ENCODE measurements around the gene CHST7.

The CHST7 gene

DNA sequence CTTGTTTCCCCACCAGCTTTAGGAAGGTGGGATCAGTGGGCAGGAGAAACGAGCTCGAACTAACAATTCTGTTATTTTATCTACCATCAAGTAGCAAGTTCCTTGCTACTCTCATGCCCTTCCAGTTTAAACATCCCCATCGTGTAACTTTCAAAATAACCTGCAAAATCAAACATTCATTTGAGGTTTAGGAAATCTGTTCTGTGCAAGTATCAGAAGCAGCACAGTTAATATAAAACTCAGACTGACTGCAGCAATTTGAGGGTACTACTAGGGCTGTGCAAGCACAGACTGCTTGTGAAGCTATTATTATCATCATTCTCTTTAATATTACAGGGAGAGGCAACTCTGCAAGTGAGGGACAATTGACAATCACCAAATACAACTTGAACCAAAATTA, 48.0 kb downstream of the CHST7 start:
- no peaks in the 10 kb centered on the region for H3K9me2 ChIP-seq (replicated peaks; ENCODE audit: control insufficient read depth, low read length)
- TF ChIP-seq, protein P1, sequence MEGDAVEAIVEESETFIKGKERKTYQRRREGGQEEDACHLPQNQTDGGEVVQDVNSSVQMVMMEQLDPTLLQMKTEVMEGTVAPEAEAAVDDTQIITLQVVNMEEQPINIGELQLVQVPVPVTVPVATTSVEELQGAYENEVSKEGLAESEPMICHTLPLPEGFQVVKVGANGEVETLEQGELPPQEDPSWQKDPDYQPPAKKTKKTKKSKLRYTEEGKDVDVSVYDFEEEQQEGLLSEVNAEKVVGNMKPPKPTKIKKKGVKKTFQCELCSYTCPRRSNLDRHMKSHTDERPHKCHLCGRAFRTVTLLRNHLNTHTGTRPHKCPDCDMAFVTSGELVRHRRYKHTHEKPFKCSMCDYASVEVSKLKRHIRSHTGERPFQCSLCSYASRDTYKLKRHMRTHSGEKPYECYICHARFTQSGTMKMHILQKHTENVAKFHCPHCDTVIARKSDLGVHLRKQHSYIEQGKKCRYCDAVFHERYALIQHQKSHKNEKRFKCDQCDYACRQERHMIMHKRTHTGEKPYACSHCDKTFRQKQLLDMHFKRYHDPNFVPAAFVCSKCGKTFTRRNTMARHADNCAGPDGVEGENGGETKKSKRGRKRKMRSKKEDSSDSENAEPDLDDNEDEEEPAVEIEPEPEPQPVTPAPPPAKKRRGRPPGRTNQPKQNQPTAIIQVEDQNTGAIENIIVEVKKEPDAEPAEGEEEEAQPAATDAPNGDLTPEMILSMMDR (IDR thresholded peaks at IDR 0.05; ENCODE audit: low read depth, low read length, poor library complexity, severe bottlenecking), result no peak
- TF ChIP-seq EZH2phosphoT487 (IDR thresholded peaks at IDR 0.05; ENCODE audit: borderline replicate concordance, low read length), result no peak
- H3K27ac ChIP-seq (ENCODE audit: low read depth, low read length), result no peak overlapping the region
- H3F3A ChIP-seq (ENCODE audit: control insufficient read depth, insufficient read depth), result no peaks in the 10 kb centered on the region
- H3K36me3 ChIP-seq (ENCODE audit: control insufficient read depth, low read length), result peaks cover 7% of the 10 kb centered on the region; the same call in 1 of the 2 replicates
- no peaks in the 10 kb centered on the region for H3K79me2 ChIP-seq (ENCODE audit: control insufficient read depth, low read length)
- no peak overlapping the region for H3K4me3 ChIP-seq (ENCODE audit: low read length)
- H3K27me3 ChIP-seq (ENCODE audit: control insufficient read depth, low read length), result no peaks in the 10 kb centered on the region
- H3K9me3 ChIP-seq (ENCODE audit: control insufficient read depth, insufficient read depth, low read length), result no peaks in the 10 kb centered on the region
- H3K4me1 ChIP-seq (ENCODE audit: control insufficient read depth, low read length), result no peaks in the 10 kb centered on the region
- no peaks in the 10 kb centered on the region for H4K20me1 ChIP-seq (ENCODE audit: control insufficient read depth, insufficient read depth, low read depth, low read length)
- no peak overlapping the region for H3K4me2 ChIP-seq (ENCODE audit: low read length)

DNA sequence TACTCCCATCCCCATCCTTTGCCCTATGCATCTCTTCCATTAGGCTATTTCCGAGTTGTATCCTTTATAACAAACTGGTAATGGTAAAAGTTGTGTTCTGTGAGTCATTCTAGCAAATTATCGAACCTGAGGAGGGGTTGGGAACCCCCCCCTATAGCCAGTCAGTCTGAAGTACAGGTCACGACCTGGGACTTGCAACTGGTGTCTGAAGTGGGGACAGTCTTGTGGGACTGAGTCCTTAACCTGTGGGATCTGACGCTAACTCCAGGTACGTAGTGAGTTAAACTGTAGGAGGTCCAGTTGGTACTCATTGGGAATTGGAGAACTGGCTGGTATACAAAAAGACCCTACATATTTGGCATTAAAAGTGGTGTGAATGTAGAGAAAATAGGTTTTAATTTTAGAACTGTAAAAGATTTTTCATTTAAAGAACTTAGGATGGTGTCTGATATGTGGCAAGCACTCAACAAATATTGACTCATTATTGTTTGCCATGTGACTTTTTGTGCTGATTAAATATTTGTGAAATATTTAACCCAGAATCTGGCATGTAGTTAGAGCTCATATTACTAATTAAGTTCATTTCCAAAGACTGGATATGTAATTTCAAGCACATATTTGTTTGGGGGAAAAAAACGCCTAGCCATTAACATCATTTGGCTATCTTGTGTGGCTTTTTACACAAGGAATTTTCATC, 50.7 kb downstream of the CHST7 start:
- Histone ChIP-seq H3K27ac (ENCODE audit: low read depth, low read length) (no peak overlapping the region), H3K36me3 (ENCODE audit: control insufficient read depth, low read length) (peaks cover 7% of the 10 kb centered on the region; the same call in 1 of the 2 replicates), H3K79me2 (ENCODE audit: control insufficient read depth, low read length) (no peaks in the 10 kb centered on the region), H3F3A (ENCODE audit: control insufficient read depth, insufficient read depth) (no peaks in the 10 kb centered on the region), H3K4me1 (ENCODE audit: control insufficient read depth, low read length) (no peaks in the 10 kb centered on the region), H3K9me2 (replicated peaks; ENCODE audit: control insufficient read depth, low read length) (no peaks in the 10 kb centered on the region), H3K27me3 (ENCODE audit: control insufficient read depth, low read length) (no peaks in the 10 kb centered on the region), H3K4me2 (ENCODE audit: low read length) (no peak overlapping the region), H3K9me3 (ENCODE audit: control insufficient read depth, insufficient read depth, low read length) (no peaks in the 10 kb centered on the region), H4K20me1 (ENCODE audit: control insufficient read depth, insufficient read depth, low read depth, low read length) (no peaks in the 10 kb centered on the region), H3K4me3 (ENCODE audit: low read length) (no peak overlapping the region)
- no peak for TF ChIP-seq EZH2phosphoT487 (IDR thresholded peaks at IDR 0.05; ENCODE audit: borderline replicate concordance, low read length)
- TF ChIP-seq, protein P1 (IDR thresholded peaks at IDR 0.05; ENCODE audit: low read depth, low read length, poor library complexity, severe bottlenecking), result no peak

DNA sequence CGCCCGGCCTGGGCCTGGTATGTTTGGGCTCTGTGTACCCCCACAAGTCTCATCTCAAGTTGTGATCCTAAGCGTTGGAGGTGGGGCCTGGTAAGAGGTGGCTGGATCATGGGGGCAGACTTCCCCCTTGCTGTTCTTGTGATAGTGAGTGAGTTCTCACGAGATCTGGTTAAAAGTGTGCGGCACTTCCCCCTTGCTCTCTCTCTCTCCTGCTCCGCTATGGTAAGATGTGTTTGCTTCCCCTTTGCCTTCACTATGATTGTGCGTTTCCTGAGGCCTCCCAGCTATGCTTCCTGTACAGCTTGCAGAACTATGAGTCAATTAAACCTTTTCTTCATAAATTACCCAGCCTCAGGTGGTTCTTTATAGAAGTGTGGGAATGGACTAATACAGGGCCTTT, 53.0 kb downstream of the CHST7 start:
- H3K27ac ChIP-seq (ENCODE audit: low read depth, low read length), result no peak overlapping the region

More for the DNA sequence above, 53.0 kb downstream of the CHST7 start:
- Histone ChIP-seq H3K27me3 (ENCODE audit: control insufficient read depth, low read length) (no peaks in the 10 kb centered on the region), H3K4me1 (ENCODE audit: control insufficient read depth, low read length) (no peaks in the 10 kb centered on the region), H4K20me1 (ENCODE audit: control insufficient read depth, insufficient read depth, low read depth, low read length) (no peaks in the 10 kb centered on the region), H3K9me2 (replicated peaks; ENCODE audit: control insufficient read depth, low read length) (no peaks in the 10 kb centered on the region), H3K4me2 (ENCODE audit: low read length) (no peak overlapping the region), H3K79me2 (ENCODE audit: control insufficient read depth, low read length) (no peaks in the 10 kb centered on the region), H3K4me3 (ENCODE audit: low read length) (no peak overlapping the region), H3K9me3 (ENCODE audit: control insufficient read depth, insufficient read depth, low read length) (no peaks in the 10 kb centered on the region), H3F3A (ENCODE audit: control insufficient read depth, insufficient read depth) (no peaks in the 10 kb centered on the region), H3K36me3 (ENCODE audit: control insufficient read depth, low read length) (no peaks in the 10 kb centered on the region)
- TF ChIP-seq EZH2phosphoT487 (IDR thresholded peaks at IDR 0.05; ENCODE audit: borderline replicate concordance, low read length), result no peak
- TF ChIP-seq, protein P1 (IDR thresholded peaks at IDR 0.05; ENCODE audit: low read depth, low read length, poor library complexity, severe bottlenecking), result no peak

Measured in DOHH2 (cell line).